Lower leg skin (tissue), 4 donors: ENCODE measurements around the gene SRPK1. TPM values are rescaled to one million over a fixed set of nuclear protein-coding genes. Genes with fewer than 3 reads are reported as not detected.

ENCODE experiments used
- DNase-seq, 2 donors: peaks; one replicate each; pipeline ENCODE4 v3.0.0-alpha.2; 2019; ENCODE audit warnings: low spot score in 2 of 2
- H3K4me3 ChIP-seq: fragments of 200-600 bp; sonication (generic); 2 replicates; pipeline ENCODE4 v1.5.1; 2017; ENCODE audit warnings: mild to moderate bottlenecking, low read depth; ENCODE audit not compliant: poor library complexity, severe bottlenecking
- POLR2A ChIP-seq, 2 donors: fragments of 450-650 bp; IDR thresholded peaks; one replicate each; pipeline ENCODE4 v1.6.1; 2016 to 2017; ENCODE audit warnings: antibody characterized with exemption in 2 of 2, mild to moderate bottlenecking in 1 of 2, moderate library complexity in 1 of 2
- WGBS, 2 donors: methylation state at CpG; one replicate each; pipeline ENCODE4 v1.1.5; 2018; 5-methylcytosine and 5-hydroxymethylcytosine counted together
- intact Hi-C: fragments of 100-400 bp; cut with DNase I; formaldehyde crosslinking; loops from one replicate; pipeline ENCODE4 v1.15.0; 2023; ENCODE audit warnings: low total_unique reads
- total RNA-seq, 4 donors: library from RNA; depleted of rRNA; stranded (reverse); fragments of >200 nt; gene quantifications; one replicate each; pipeline ENCODE4 v1.1.0, GENCODE V29; 2016
- TF ChIP-seq, protein P1 (sequence below), 3 donors: fragments of 450-650 bp; IDR thresholded peaks; one replicate each; pipeline ENCODE4 v1.5.1; 2016; ENCODE audit warnings: antibody characterized with exemption in 3 of 3, mild to moderate bottlenecking in 3 of 3, moderate library complexity in 2 of 3

The SRPK1 gene
- total RNA-seq, 4 donors from 2014 or later, result 98.3 to 145 (median 111) TPM

DNA sequence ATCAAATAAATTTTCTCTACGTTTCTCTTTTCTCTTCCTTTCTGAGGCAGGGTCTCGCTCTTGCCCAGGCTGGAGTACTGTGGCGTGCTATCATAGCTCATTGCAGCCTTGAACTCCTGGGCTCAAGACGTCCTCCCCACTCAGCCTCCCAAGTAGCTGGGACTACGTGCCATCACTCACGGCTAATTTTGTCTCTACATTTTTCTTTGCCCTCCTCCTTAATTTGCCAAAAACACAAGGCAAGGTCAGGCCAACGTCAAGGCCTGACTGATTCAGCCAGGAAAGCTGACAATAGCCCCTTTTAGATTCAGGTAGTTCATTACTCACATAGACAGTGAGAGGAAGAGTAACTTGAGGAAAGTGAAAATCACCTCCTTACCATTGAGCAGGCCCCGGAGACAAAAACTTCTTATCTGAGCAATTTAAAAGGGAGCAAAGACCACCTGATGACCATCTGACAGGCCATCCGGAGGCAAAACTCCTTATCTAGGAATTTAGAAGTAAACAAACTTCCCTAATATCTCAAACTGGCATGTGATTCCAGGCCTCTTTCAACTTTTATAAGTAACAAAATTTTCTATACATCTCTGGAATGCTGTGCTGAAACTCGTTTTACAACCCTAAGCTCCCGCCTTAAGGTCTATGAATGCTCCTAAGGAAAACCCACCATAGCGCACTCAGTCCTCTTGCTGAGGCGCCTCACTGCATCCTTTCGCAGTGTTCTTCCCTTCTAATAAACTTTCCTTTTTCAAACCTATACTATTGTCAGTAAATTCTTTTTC, 42.1 kb upstream of the SRPK1 start:
- TF ChIP-seq, protein P1, sequence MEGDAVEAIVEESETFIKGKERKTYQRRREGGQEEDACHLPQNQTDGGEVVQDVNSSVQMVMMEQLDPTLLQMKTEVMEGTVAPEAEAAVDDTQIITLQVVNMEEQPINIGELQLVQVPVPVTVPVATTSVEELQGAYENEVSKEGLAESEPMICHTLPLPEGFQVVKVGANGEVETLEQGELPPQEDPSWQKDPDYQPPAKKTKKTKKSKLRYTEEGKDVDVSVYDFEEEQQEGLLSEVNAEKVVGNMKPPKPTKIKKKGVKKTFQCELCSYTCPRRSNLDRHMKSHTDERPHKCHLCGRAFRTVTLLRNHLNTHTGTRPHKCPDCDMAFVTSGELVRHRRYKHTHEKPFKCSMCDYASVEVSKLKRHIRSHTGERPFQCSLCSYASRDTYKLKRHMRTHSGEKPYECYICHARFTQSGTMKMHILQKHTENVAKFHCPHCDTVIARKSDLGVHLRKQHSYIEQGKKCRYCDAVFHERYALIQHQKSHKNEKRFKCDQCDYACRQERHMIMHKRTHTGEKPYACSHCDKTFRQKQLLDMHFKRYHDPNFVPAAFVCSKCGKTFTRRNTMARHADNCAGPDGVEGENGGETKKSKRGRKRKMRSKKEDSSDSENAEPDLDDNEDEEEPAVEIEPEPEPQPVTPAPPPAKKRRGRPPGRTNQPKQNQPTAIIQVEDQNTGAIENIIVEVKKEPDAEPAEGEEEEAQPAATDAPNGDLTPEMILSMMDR (IDR thresholded peaks at IDR 0.05), result no peak
- no peak for TF ChIP-seq POLR2A (IDR thresholded peaks at IDR 0.05)
- DNase-seq, result peak in 1 of 2 donors; percentile 34
- 81 to 82% methylated on average over 14 of the region's 14 CpGs for WGBS, 2 donors
- no peak overlapping the region for H3K4me3 ChIP-seq
- intact Hi-C loops, result no loop called here

DNA sequence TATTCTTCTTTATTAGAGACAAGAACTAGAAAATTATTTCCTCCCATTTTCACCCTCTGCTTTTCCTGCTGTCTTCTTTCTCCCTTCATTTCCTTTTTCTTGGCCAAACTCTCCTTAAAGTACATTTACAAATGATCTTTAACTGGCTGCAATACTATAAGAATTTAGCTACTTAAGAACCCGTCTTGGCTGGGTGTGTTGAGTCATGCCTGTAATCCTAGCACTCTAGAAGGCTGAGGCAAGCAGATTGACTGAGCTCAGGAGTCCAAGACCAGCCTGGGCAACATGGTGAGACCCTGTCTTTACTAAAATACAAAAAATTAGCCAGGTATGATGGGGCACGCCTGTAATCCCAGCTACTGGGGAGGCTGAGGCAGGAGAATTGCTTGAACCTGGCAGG, 39.3 kb upstream of the SRPK1 start:
- DNase-seq, result no peak
- no peak overlapping the region for H3K4me3 ChIP-seq
- 83 to 86% methylated on average over 2 of the region's 2 CpGs for WGBS, 2 donors
- no peak for TF ChIP-seq POLR2A (IDR thresholded peaks at IDR 0.05)
- intact Hi-C loops, result no loop called here

DNA sequence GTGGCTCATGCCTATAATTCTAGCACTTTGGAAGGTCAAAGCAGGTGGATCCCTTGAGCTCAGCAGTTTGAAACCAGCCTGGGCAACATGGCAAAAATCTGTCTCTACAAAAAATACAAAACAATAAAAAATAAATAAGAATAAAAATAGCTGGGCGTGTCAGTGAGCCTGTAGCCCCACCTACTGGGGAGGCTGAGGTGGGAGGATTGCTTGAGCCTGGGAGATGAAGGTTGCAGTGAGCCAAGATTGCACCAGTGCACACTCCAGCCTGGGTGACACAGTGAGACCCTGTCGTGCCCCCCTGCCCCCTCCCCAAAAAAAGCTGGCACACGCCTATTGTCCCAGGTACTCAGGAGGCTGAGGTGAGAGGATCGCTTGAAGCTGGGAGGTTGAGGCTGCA, 35.1 kb upstream of the SRPK1 start:
- no peak overlapping the region for H3K4me3 ChIP-seq
- 85 to 89% methylated on average over 4 of the region's 4 CpGs for WGBS, 2 donors
- intact Hi-C loops, result no loop called here
- TF ChIP-seq, protein P1 (IDR thresholded peaks at IDR 0.05), result no peak
- no peak for TF ChIP-seq POLR2A (IDR thresholded peaks at IDR 0.05)
- no peak for DNase-seq

DNA sequence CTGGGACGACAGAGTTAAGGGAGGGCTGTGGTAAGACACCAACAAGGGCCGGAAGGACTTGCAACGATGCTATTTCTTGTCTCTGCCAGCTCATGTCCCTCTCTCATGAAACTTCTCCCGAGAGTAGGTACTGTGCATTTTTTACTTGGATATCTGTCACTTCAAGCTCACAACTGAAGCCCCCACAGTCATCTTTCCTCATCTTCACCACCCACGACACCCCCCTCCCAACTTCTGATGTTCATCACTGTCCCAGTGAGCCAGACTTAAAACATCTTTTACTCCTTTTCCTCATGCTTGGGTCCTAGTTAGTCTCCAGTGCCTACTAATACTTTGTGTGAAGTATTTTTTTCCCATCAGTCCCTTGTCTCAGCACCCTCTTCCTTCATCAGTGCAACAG, 34.6 kb upstream of the SRPK1 start:
- DNase-seq, result no peak
- intact Hi-C loops, result no loop called here
- 85 to 95% methylated on average over 5 of the region's 5 CpGs for WGBS, 2 donors
- no peak overlapping the region for H3K4me3 ChIP-seq
- TF ChIP-seq, protein P1 (IDR thresholded peaks at IDR 0.05), result no peak
- no peak for TF ChIP-seq POLR2A (IDR thresholded peaks at IDR 0.05)

DNA sequence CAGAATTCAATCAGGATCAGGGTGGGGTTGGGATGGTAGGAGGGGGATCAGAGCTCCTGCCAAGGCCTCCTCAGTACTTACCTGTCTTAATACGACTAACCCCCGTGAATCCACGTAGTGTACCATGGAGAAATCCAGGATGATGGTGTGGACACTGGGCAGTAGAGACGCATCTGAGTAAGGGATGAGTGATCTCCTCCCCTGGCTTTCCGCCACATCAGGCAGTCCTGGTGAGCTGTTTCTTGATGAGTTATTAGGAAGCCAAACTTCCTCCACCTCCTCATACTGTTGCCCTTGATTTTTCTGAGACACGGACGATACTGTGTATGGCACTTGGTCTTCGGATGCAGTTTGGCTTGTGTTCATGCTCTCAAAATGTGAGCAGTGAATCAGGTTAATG, 34.2 kb upstream of the SRPK1 start:
- intact Hi-C loops, result no loop called here
- H3K4me3 ChIP-seq, result no peak overlapping the region
- WGBS, 2 donors, result 91 to 94% methylated on average over 8 of the region's 8 CpGs
- no peak for TF ChIP-seq POLR2A (IDR thresholded peaks at IDR 0.05)
- TF ChIP-seq, protein P1 (IDR thresholded peaks at IDR 0.05), result no peak
- DNase-seq, result no peak

DNA sequence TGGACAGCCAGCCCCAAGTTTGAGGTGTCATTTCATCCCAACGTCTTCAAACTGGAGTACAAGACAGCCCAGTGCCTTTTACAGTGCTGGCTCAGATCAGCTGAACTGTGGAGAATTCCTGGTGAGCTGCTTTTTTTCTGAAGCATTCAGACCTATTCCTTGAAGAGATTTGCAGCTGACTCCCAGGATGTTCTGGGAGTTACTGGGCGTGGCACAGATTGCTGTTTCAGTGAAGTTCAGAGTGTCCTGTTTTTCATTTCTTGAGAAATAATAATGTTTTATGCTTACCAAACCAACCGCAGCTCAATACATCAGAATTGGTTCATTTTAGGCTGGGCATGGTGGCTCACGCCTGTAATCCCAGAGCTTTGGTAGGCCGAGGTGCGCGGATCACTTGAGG, 33.4 kb upstream of the SRPK1 start:
- 82 to 90% methylated on average over 7 of the region's 7 CpGs for WGBS, 2 donors
- no peak overlapping the region for H3K4me3 ChIP-seq
- intact Hi-C loops, result no loop called here
- TF ChIP-seq POLR2A (IDR thresholded peaks at IDR 0.05), result no peak
- TF ChIP-seq, protein P1 (IDR thresholded peaks at IDR 0.05), result no peak
- no peak for DNase-seq
